ENCODE results near the gene DGKB.

The DGKB gene

GRCh38 chr7:14207138-14207537 lies 695.4 kb downstream of the DGKB start:
- H3K27ac ChIP-seq: no peak overlapping the region
- no peak for TF ChIP-seq CTCF (conservative IDR thresholded peaks at IDR 0.05)

GRCh38 chr7:14206121-14206520 lies 696.4 kb downstream of the DGKB start:
- TF ChIP-seq CTCF (conservative IDR thresholded peaks at IDR 0.05): no peak
- no peak overlapping the region for H3K27ac ChIP-seq

- no peak for TF ChIP-seq CTCF (conservative IDR thresholded peaks at IDR 0.05)
- no peak overlapping the region for H3K27ac ChIP-seq
Measured at GRCh38 chr7:14201353-14201752, 701.2 kb downstream of the DGKB start.

GRCh38 chr7:14199336-14199735 lies 703.2 kb downstream of the DGKB start:
- TF ChIP-seq CTCF (conservative IDR thresholded peaks at IDR 0.05): no peak
- no peak overlapping the region for H3K27ac ChIP-seq

- no peak overlapping the region for H3K27ac ChIP-seq
- TF ChIP-seq CTCF (conservative IDR thresholded peaks at IDR 0.05): no peak
Measured at GRCh38 chr7:14197280-14197679, 705.3 kb downstream of the DGKB start.

- no peak for TF ChIP-seq CTCF (conservative IDR thresholded peaks at IDR 0.05)
- H3K27ac ChIP-seq: no peak overlapping the region
Measured at GRCh38 chr7:14196555-14196954, 706.0 kb downstream of the DGKB start.

GRCh38 chr7:14195871-14196270 lies 706.7 kb downstream of the DGKB start:
- no peak for TF ChIP-seq CTCF (conservative IDR thresholded peaks at IDR 0.05)
- H3K27ac ChIP-seq: no peak overlapping the region

GRCh38 chr7:14195079-14195478 lies 707.5 kb downstream of the DGKB start:
- no peak for TF ChIP-seq CTCF (conservative IDR thresholded peaks at IDR 0.05)
- H3K27ac ChIP-seq: no peak overlapping the region

Data from VCaP (cell line).